ENCODE measurements around the gene GZMB. TPM values are rescaled to one million over a fixed set of nuclear protein-coding genes. Genes with fewer than 3 reads are reported as not detected.

GZMB gene
- total and polyA plus RNA-seq, 2 of the 8 experiments (the other 6 are each of a cell fraction or from before 2014, with no cell fraction given) = not detected

DNA sequence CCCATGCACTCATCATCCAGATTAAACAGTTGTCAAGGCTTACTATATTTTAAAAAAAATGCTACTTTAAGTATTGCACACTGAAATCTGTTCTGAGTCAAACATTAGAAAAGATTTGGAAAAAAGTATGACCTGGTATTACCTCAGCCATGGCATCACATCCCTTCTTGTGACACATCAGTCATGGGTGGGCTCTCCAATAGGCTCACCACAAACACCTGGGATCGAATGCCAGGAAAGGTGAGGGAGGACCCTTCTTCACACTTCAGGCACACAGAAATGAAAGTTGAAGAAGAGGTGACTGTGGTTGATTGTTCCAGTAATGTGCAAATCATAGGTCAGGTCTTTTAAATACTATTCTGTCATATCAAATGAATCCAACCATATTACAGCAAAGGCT is 36.6 kb upstream of the GZMB start:
- Histone ChIP-seq H2BK15ac (ENCODE audit: low read length) (no peak overlapping the region), H3K14ac (ENCODE audit: insufficient read length) (no peak overlapping the region), H4K20me1 (replicated peaks in 1 of 2; ENCODE audit: control insufficient read depth in 1 of 2, insufficient read depth in 2 of 2, low read length in 2 of 2) (no peaks in the 10 kb centered on the region), H2BK12ac (ENCODE audit: low read depth, low read length) (no peak overlapping the region), H3K9me3 (ENCODE audit: insufficient read depth in 2 of 2, low read depth in 1 of 2, low read length in 1 of 2) (no peaks in the 10 kb centered on the region; a peak in 1 of 4 replicates), H3K27me3 (replicated peaks in 1 of 4; ENCODE audit: control insufficient read depth in 3 of 4, extremely low read depth in 1 of 4, insufficient read depth in 3 of 4, low read length in 3 of 4) (no peaks in the 10 kb centered on the region), H3K27ac (ENCODE audit: low read depth, low read length) (no peak overlapping the region), H3K4me2 (ENCODE audit: insufficient read depth in 1 of 2, low read depth in 2 of 2, low read length in 2 of 2) (no peak overlapping the region), H4K8ac (ENCODE audit: extremely low read depth, insufficient read depth, low read length) (no peak overlapping the region), H2BK5ac (ENCODE audit: low read depth, low read length) (no peak overlapping the region), H3K56ac (replicated peaks; ENCODE audit: insufficient read length, low read depth, low read length) (no peak overlapping the region), H3K9ac (replicated peaks in 1 of 4; ENCODE audit: extremely low read depth in 1 of 4, low read depth in 3 of 4, low read length in 3 of 4) (no peak overlapping the region), H3K4me3 (ENCODE audit: extremely low read depth in 1 of 4, insufficient read depth in 2 of 4, low read depth in 3 of 4, low read length in 4 of 4) (no peak overlapping the region), H2BK20ac (ENCODE audit: low read length) (no peak overlapping the region), H3K4ac (replicated peaks; ENCODE audit: insufficient read length, low read depth, low read length) (no peak overlapping the region), H3K79me2 (ENCODE audit: control insufficient read depth in 1 of 2, insufficient read depth in 2 of 2, low read length in 2 of 2) (no peaks in the 10 kb centered on the region), H3K79me1 (ENCODE audit: low read depth, low read length) (no peaks in the 10 kb centered on the region), H2BK120ac (replicated peaks; ENCODE audit: low read depth, low read length) (no peak overlapping the region), H3K4me1 (replicated peaks in 1 of 4; ENCODE audit: control insufficient read depth in 3 of 4, insufficient read depth in 4 of 4, low read length in 3 of 4) (no peaks in the 10 kb centered on the region), H4K91ac (replicated peaks; ENCODE audit: insufficient read length, low read length) (no peak overlapping the region), H4K5ac (ENCODE audit: insufficient read length, low read depth, low read length) (no peak overlapping the region), H2AFZ (ENCODE audit: low read length) (no peak overlapping the region), H3K36me3 (ENCODE audit: control insufficient read depth in 2 of 4, insufficient read depth in 4 of 4, low read length in 3 of 4) (no peaks in the 10 kb centered on the region), H2AK5ac (ENCODE audit: low read depth, low read length) (no peak overlapping the region), H3K23ac (ENCODE audit: insufficient read length) (no peak overlapping the region), H3K18ac (ENCODE audit: extremely low read depth, low read length) (no peak overlapping the region), H3K23me2 (ENCODE audit: low read depth, low read length) (no peaks in the 10 kb centered on the region)
- WGBS, 2 experiments (ENCODE audit: extremely low coverage in 1 of 2, insufficient coverage in 1 of 2, insufficient read length in 1 of 2, insufficient replicate concordance in 2 of 2, low coverage in 1 of 2, low lambda C conversion rate in 2 of 2, missing lambda C conversion rate in 1 of 2) = 88% methylated on average over 1 of the region's 1 CpG; no CpG with 5 or more reads in 1 of the 2 experiments
- DNase-seq (ENCODE audit: low read depth in 1 of 2, low spot score in 2 of 2) (no peak), FAIRE-seq (no peak)
- POLR2A ChIA-PET (ENCODE audit: partially characterized antibody) = no interaction called here
- CTCF ChIA-PET (ENCODE audit: partially characterized antibody) = no interaction called here
- no peak for TF ChIP-seq CHD2 (IDR thresholded peaks at IDR 0.05; ENCODE audit: low read length)
- no peak for TF ChIP-seq POLR2AphosphoS5 (IDR thresholded peaks at IDR 0.05; ENCODE audit: low read depth, low read length)

Data from H1 (cell line).